NCI-H226 (cell line): ENCODE data around the gene C10orf105.
A peak's percentile ranks its signal among the peaks of the same experiment; 100 is the strongest.

Experiments
- DNase-seq: peaks from one replicate; pipeline ENCODE4 v3.0.0-alpha.2; 2015

Gene C10orf105

GRCh38 chr10:71737001-71737833, 17.6 kb upstream of the C10orf105 start:
- no peak for DNase-seq

GRCh38 chr10:71736570-71736952, 17.0 kb upstream of the C10orf105 start:
- no peak for DNase-seq

GRCh38 chr10:71735709-71736569, 16.4 kb upstream of the C10orf105 start:
- DNase-seq: no peak

- DNase-seq: no peak
Measured at GRCh38 chr10:71734797-71735196, 15.2 kb upstream of the C10orf105 start.

- no peak for DNase-seq
Measured at GRCh38 chr10:71731791-71732190, 12.2 kb upstream of the C10orf105 start.

GRCh38 chr10:71729161-71729636, 9.6 kb upstream of the C10orf105 start:
- DNase-seq: peak; percentile 70

GRCh38 chr10:71727738-71728737, 8.5 kb upstream of the C10orf105 start:
- DNase-seq: no peak

GRCh38 chr10:71727105-71727737, 7.6 kb upstream of the C10orf105 start:
- DNase-seq: no peak

- no peak for DNase-seq
Measured at GRCh38 chr10:71726580-71727104, 7.1 kb upstream of the C10orf105 start.

GRCh38 chr10:71725998-71726579, 6.5 kb upstream of the C10orf105 start:
- DNase-seq: no peak

GRCh38 chr10:71725249-71725648, 5.7 kb upstream of the C10orf105 start:
- DNase-seq: no peak

- no peak for DNase-seq
Measured at GRCh38 chr10:71724539-71724938, 5.0 kb upstream of the C10orf105 start.

- DNase-seq: no peak
Measured at GRCh38 chr10:71723311-71723710, 3.7 kb upstream of the C10orf105 start.

GRCh38 chr10:71722849-71723248, 3.3 kb upstream of the C10orf105 start:
- DNase-seq: no peak

GRCh38 chr10:71721313-71721712, 1.7 kb upstream of the C10orf105 start:
- no peak for DNase-seq

GRCh38 chr10:71720288-71720687, 710 bp upstream of the C10orf105 start:
- no peak for DNase-seq

- DNase-seq: no peak
Measured at GRCh38 chr10:71719042-71719441, 536 bp downstream of the C10orf105 start.

GRCh38 chr10:71718165-71718698, 1.3 kb downstream of the C10orf105 start:
- no peak for DNase-seq

GRCh38 chr10:71717551-71717951, 2.0 kb downstream of the C10orf105 start:
- no peak for DNase-seq

GRCh38 chr10:71717056-71717455, 2.5 kb downstream of the C10orf105 start:
- no peak for DNase-seq

GRCh38 chr10:71716426-71716825, 3.2 kb downstream of the C10orf105 start:
- no peak for DNase-seq
